Kasumi-1 (cell line): ENCODE results near the gene AADACL4.
"Not testable (repeated sequence)": the region's sequence is repeated elsewhere in the genome, so short reads cannot be mapped to it uniquely, and the experiment has no call there.

Source experiments
- DNase-seq, 2 experiments: peaks; one replicate each; lab custom pipeline; 2025; lab: John Stamatoyannopoulos, UW

The AADACL4 gene

DNA sequence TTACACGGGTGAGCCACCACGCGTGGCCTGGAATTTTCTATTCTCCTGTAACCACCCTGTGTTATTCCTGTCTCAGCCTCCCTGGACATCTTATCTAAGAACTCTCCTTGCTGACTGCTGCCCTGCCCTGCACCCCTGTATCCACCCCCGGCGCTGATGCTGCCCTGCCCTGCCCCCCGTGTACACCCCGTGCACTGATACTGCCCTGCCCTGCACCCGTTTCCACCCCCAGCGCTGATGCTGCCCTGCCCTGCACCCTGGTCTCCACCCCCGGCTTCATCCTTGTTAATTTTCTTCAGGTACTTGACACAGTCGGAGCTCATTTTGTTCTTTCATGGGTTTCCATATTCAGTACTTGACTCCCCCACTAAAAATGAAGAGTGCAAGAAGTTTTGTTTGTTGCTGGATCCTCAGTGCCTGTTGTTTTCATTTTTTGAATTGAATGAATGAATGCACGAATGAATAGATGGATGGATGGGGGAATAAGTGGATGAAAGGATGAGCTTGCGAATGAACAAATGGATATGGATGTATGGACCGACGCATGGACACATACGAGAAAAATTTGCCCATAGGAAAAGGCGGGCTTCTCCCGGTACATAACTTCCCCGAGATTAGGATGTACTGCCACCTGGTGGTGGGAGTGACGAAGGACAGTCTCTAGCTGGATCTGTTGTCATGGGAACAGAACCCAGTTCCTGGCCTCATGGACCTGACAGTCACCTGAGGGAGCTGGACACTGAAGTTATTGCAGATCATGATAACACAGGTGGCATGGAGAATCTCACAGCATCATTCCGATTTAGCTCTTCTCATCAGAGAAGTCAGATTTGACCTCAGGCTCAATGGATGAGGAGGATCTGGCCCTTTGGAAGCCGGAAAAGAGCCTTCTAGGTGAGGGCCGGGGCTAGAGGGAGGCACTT lies 14.9 kb downstream of the AADACL4 start:
- peak; percentile 61 to 78 for DNase-seq

DNA sequence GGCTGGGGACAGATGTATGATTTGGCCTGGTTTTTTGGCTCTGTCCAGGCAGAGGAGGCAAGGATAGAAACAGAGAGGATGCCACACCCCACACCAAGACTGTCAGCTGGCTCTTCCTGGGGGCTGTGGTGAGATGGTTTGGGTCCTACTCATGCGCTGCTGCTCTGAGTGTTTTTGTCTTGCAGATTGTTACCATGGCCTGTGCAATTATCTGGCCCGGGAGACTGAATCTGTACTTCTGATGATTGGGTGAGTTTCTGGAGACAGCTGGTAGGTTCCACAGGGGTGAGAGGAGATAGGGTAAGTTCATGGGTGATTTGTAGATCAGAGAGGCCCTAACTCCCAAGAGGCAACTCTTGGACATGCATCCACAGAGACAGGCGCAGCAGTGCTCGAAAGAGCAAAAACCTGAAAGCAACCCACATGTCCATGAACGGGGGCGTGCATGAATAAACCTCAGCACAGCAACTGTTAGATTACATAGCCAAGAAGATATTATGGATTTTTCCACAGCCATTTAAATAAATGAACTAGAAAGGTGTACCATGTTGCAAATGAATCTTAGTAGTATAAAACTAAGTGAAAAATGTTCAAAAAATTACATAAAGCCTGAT lies 17.8 kb downstream of the AADACL4 start:
- no peak for DNase-seq

GRCh38 chr1:12662556-12662955 lies 18.7 kb downstream of the AADACL4 start:
- DNase-seq, result no peak

- DNase-seq, result no peak
These were observed 21.6 kb downstream of the AADACL4 start for GRCh38 chr1:12665511-12665910.

DNA sequence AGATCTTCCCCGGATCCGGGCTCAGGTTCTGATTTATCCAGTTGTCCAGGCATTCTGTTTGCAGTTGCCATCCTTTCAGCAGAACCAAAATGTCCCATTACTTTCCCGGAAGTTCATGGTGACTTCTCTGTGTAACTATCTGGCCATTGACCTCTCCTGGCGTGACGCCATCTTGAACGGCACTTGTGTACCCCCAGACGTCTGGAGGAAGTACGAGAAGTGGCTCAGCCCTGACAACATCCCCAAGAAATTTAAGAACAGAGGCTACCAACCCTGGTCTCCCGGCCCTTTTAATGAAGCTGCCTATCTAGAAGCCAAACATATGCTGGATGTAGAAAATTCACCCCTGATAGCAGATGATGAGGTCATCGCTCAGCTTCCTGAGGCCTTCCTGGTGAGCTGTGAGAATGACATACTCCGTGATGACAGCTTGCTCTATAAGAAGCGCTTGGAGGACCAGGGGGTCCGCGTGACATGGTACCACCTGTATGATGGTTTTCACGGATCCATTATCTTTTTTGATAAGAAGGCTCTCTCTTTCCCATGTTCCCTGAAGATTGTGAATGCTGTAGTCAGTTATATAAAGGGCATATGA lies 22.4 kb downstream of the AADACL4 start:
- DNase-seq, result no peak

GRCh38 chr1:12669529-12670068 lies 25.7 kb downstream of the AADACL4 start:
- no peak for DNase-seq

DNA sequence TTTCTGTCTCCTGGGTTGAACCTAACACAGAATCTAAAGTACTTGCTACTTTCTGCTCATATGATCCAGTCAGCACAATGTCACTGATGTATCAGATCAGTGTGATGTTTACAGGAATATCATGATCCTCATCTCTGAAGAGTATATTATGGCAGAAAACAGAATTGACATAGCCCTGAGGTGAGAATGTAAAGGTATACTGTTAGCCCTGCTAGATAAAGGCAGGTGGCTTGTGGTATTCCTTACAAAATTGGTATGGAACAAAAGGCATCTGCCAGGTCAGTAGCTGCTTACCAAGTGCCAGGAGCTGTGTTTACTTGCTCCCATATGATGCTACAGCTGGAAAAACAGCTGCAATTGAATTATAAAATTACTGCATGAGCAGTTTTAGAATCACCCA lies 30.5 kb downstream of the AADACL4 start:
- DNase-seq, result no peak

- DNase-seq, result not testable (repeated sequence)
These were observed 32.2 kb downstream of the AADACL4 start for GRCh38 chr1:12676122-12676521.

GRCh38 chr1:12677565-12677964 lies 33.7 kb downstream of the AADACL4 start:
- DNase-seq, result no peak

GRCh38 chr1:12678350-12678749 lies 34.5 kb downstream of the AADACL4 start:
- DNase-seq, result no peak

DNA sequence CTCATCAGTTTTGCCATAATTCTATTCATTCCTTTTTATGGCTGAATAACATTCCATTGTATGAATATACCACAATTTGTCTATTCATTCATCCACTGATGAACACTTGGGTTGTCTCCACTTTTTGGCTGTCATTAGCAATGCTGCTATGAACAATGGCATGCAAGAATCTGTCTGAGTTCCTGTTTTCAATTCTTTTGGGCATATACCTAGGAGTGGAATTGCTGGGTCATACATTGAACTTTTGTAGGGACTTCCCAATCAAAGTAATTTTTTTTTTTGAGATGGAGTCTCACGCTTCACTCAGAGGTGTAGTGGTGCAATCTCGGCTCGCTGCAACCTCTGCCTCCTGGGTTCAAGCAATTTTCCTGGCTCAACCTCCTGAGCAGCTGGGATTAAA lies 34.9 kb downstream of the AADACL4 start:
- DNase-seq, result no peak

DNA sequence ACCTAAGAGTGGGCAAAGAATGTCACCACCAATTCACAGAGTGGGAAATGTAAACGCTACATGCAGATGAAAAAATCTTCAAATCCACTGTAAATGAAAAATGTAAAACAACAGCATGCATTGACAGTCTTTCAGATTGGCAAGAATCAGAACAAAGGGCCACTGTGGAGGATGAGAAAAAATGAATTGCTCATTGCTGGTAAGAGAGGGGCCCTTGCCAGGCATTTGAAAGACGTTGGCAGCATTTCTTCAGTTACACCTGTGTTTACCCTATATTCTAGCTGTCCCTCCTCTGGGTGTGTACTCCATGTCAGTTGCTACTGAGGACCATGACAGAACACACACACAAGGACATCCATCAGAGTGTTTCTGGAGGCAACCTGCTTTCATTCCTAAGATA lies 46.3 kb downstream of the AADACL4 start:
- no peak for DNase-seq

GRCh38 chr1:12692967-12693782 lies 49.3 kb downstream of the AADACL4 start:
- no peak for DNase-seq

DNA sequence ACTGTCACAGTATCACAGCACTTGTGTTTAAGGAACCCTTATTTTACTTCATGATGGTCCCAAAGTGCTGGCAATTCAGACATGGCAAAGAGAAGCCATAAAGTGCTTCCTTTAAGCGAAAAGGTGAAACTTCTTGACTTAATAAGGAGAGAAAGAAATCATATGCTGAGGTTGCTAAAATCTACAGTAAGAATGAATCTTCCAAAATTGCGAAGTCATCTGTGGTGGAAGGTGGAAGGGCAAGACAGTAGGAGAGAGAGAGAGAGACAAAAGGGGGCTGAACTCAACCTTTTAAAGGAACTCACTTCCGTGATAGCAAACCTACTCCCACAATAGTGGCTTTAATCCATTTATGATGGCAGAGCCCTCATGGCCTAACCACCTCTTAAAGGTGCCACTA lies 52.8 kb downstream of the AADACL4 start:
- no peak for DNase-seq

DNA sequence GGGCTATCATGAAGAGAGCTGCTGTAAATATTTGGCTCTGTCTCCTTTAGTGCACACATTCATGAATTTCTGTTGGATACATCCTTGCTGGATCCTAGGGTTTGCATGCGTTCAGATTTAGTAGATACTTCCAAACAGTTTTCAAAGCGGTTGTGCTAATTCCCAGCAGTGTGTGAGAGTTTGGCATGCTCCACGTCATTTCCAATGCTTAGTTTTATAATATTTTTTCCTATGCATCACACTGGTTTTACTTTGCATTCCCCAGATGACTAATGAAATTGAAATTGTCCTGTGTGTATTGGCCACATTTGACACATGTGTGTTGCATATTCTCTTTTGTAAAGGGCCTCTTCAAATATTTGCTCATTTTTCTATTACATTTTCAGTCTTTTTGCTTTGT lies 53.5 kb downstream of the AADACL4 start:
- no peak for DNase-seq

GRCh38 chr1:12703821-12704451 lies 60.1 kb downstream of the AADACL4 start:
- DNase-seq, result no peak

GRCh38 chr1:12706061-12706460 lies 62.2 kb downstream of the AADACL4 start:
- no peak for DNase-seq

DNA sequence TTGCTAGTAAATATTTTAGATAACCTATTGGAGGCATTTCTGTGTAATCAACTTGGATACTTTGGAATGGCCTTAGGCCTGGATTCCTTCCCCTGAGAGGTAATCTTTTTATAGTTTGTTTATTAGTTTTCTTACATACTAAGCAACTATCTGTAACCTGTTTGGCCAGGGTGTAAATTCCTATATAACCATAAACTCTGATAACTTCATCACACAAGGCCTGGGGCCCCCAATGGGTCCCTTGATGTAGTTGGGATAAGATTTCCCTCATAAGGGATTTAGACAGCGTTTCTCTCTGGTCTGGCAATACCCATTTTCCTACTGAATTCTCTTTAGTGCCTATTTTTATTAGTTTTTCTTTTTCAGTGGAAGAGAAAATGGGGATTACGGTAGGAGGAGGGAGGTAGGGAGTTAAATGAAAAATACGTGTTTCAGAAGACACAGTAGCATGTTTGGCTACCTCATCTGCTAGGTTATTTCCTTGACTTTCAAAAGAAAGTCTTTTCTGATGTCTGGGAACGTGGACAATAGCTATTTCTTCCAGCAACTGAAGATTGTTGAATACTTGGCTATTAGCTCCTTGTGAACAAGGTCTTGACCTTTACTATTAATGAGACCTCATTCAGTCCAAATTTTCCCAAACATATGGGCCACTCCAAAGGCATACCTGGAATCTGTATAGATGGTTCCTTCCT lies 64.7 kb downstream of the AADACL4 start:
- no peak for DNase-seq

DNA sequence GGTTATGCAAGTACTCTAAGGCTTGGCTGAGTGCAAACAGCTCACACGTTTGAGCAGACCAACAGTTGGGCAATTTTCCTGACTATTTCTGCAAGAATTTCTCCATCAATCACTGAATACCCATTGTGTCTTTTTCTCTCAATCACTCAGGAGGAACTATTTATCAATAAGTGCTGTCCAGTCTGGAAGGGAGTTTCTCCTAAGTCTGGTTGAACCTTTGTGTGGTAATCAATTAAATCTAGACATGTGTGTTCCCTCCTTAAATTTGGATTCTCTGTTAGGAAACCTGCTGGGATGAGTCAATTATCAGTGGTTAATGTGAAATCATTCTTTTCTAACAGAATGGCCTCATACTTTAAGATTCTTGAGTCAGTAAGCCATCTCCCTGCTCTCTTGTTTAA lies 65.2 kb downstream of the AADACL4 start:
- no peak for DNase-seq

GRCh38 chr1:12709696-12710095 lies 65.8 kb downstream of the AADACL4 start:
- DNase-seq, result no peak

GRCh38 chr1:12711536-12711935 lies 67.7 kb downstream of the AADACL4 start:
- DNase-seq, result no peak
